Inferior parietal cortex (tissue), 1 donor: Measurements from ENCODE around the gene MAPKAPK2.

Experiments used
- DNase-seq: peaks from one replicate; pipeline ENCODE4 v3.0.0-alpha.2; 2016; ENCODE audit errors: extremely low spot score

The MAPKAPK2 gene

DNA sequence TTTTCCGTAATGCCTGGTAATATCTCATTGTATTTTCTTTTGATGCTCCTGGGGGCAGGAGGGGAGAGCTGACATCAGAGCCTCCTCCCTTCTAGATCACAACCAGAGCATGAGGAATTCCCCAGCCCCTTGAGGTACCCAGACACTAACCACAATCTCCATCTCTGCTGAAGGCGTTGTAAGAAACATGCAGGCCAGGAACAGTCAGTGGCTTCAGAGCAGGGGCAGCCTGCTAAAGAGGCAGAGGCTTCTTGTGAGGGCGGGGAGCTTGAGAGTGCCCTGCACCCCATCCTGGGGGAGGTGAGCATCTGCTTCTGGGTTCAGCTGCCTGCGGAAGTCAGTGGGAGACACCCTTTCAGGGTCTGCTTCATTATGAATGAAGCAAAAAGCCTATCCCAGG, 19.0 kb downstream of the MAPKAPK2 start:
- no peak for DNase-seq

DNA sequence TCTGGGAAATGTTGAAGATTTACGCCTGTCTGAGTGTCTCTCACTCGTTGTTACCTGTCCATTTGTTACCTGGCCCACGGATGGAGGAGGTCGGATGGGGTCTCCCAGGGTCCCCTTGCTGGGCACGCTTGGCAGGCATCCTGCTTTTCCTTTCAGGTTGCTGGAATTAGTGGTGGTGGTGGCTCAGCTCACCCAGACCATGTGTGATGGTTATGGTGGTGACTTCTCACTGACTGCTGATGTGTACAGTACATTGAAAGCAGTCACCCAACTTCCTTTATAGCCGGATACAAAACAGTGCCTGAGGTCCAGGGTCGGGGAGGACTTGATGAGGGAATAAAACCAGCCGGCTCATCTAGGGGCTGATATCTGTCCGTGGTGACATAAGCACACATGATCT, 19.5 kb downstream of the MAPKAPK2 start:
- DNase-seq, result no peak

DNA sequence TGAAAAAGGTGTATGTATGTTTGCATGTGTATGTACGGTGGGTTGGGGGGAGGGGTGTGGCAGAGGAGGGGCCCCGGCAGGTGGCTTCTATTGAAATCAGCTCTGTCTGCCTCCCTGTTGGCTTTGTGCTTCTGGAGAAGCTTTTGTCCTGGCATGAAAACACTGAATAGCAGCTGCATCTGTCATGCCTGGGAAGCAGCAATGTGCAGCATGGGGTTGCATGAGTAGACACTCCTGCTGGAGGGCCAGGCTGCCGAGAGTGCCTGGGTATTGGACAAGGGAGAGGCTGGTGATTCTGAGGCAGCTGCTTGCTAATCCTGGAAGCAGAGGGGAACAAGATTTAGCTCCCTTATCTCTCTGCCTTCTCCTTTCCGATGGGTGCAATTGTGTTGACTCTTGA, 20.5 kb downstream of the MAPKAPK2 start:
- DNase-seq, result no peak

DNA sequence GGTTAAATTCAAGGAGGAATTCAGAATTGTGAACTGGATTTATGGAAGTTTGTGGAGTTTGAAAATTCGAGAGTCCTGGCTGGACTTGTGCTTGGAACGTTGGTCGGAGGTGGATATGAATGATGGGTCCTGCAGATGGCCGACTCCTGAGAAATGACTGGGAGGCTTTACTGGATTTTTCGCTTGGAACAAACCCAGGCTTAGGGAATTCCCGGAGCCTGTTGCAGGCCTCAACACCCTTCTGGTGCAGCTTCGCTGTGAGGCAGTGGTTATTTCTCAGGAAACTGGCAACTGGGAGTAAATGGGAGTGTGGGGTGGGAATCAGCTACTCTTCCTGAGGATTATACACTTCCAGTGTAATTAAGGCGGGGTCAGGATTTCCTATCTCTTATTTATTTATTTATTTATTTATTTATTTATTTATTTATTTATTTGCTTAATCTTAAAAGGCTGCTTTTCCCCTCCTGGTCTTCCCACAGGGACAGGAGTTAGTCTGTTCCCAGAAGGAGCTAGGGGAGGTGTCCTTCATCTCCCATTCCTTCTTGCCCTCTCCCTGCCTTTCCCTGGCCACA, 21.1 kb downstream of the MAPKAPK2 start:
- DNase-seq, result no peak

DNA sequence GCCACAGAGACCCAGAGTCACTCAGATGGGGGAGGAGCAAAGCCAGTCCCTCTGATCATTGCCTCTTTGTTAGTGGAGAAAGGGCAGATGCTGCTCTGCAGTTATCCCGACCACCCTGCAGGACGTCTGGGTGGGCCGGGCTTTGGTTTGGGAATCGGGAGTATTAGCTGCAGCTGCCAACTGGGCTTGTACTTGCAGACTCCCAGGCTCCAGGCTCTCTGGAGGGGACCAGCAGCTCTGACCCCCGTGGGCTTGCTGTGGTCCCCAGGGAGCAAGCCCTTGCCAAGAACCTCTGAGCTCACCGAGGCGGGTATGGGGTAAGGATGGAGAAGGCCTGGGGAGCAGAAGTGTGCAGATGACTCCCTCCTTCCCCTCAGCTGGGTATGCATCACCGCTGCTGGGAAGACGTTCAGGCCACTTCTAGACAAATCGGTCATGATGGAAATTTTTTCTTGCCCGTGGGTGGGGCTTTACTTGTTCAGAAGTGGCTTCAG, 21.6 kb downstream of the MAPKAPK2 start:
- DNase-seq, result no peak

DNA sequence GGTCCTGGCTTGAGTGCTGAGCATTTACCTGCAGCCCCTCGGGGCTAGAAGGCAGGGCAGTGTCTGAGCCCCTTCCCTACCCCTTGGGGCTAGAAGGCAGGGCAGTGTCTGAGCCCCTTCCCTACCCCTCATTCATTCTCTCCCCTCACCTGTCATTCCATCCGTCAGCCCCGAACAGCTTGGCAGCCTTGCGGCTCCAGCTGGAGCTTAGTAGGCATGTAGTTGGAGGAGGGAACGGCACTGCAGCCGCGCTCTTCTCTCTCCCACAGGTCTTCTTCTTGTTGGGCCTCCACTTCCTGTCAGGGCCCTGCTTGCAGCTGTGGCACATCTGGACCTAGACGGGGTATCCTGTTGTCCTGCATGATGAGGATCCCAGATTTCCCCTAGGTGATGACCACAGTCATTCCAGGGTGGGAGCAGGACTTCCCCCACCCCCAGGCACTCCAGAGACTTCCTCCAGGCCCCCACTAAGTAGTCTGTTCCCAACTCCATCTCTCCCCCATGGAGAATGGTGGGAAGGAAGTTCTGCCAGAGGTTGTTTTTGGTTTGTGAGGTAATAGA, 22.2 kb downstream of the MAPKAPK2 start:
- DNase-seq, result no peak

DNA sequence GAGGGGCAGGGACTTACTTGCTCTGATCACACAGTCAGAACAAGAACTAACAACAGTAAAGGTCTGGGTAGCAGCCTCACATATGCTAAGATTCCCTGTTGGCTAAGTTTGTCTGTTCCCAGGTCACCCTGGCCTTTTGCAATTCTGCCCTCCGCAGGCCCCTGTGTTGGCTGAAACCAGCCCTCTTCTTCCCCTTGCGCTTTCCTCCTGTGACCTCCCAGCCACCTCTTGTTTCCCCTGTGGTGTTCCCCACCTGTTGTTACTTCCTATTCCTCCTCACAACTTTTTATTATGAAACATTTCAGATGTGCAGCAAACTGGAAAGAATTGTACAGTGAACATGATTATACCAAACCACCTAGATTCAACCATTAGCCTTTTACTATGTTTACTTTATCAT, 23.4 kb downstream of the MAPKAPK2 start:
- no peak for DNase-seq

DNA sequence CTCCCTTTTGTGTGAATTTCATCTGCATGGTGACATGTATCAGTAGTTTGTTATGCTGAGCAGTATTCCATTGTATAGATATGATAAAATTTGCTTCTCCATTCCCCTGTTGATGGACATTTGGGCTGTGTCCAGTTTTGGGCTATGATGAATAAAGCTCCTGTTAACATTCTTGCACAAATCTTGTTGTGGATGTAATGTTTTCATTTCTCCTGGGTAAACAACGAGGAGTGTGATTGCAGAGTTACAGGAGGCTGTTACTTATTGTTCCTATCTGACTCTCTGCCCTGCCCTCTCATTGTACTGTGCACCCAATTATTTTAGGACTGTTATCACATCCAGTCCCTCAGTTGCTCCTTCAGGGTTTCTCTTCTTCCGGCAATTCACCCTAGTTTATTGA, 24.2 kb downstream of the MAPKAPK2 start:
- no peak for DNase-seq

DNA sequence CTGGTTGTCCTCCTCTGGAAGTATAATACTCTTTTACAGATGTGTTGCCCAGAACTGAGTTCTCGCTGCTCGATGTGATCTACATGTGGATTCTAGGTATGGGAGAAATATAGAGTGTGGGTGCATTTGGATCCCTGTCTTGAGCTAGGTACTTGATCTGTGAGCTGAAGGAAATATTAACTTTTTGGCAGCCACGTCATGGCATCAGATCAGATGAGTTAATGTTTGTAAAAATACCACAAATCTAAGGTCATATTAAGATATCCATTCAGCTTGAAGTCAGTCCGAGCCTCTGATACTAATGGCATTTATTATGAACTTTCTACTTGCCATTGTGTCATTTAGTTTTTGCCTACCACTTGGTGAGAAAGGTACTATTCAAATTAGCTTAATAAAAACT, 24.6 kb downstream of the MAPKAPK2 start:
- DNase-seq, result no peak

DNA sequence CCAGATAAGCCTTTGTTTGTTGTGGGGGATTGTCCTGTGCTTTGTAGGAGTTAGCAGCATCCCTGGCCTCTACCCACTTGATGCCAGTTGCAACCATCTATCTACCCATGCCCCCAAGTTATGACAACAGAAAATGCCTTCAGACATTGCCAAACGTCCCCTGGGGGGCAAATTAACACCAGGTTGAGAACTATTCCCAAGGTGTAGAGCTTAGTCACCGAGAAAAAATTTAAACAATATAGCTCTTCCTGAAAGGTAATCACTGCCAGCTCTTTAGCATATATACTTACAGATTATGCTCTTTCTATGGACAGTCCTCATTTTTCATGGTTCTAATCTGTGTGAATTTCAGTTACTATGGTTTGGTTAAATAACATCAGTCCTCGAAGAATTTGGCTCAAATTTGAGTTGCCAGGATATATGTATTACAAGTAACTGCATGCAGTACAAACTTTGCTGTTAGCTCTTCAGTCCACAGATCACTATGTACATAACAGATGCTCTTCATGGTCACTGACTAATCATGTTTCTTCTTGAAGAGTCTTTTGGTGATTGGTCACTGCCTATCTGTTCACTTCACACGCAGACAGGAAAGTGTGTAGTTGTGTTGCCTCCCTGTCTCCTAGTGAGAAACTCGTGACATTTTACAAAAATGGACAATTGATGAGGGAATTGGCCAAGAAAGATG, 25.2 kb downstream of the MAPKAPK2 start:
- DNase-seq, result no peak

DNA sequence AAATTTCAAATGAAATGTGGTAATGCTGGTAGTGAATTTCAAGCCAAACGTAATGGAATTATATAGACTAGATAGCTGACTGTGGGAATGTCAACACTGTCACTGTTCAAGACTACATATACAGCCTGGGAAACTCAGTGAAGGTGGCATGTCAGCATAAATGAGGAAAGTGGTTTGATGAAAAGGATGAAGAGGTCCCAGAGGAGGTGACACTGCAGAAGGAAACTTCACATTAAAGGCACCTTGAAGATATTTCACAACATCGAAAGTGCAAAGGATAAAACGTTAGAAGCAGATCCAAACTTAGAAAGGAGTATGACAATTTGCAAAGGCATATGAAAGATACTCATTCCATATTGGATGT, 25.7 kb downstream of the MAPKAPK2 start:
- no peak for DNase-seq

DNA sequence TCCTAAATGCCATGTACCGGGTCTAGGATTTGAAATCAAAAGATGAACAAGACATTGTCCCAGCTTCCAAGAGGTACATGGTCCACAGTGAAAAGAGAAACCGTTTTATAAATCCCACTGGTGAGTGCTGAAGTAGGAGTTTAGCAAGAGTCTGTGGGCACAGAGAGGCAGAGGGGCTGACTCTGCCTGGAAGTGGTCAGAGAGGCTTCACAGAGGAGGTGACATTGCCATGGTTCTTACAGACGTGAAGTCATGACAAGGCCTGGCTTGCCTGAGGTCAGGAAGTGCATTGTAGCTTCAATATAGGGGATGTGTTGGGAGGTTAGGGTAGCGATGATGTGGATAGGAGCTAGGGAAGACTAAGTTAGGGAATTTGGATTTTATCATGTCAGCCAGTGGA, 28.4 kb downstream of the MAPKAPK2 start:
- DNase-seq, result no peak

DNA sequence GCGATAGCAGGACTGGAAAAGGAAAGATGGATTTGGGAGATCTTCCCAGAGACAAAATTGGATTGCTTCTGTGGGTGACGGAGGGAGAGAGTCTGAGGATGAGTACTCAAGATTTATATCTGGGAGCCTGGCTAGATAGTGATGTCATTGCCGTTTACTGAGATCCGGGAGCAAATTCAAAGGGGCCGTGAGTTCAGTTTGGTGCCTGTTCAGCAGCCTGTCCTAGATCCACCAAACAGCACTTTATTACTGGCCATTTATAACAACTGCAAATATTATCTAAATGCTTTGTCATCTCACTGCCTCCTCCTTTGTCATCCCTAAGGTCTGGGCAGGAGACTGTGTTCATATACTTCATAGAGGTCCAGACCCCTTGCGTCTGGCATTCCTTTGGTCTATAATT, 29.2 kb downstream of the MAPKAPK2 start:
- no peak for DNase-seq

DNA sequence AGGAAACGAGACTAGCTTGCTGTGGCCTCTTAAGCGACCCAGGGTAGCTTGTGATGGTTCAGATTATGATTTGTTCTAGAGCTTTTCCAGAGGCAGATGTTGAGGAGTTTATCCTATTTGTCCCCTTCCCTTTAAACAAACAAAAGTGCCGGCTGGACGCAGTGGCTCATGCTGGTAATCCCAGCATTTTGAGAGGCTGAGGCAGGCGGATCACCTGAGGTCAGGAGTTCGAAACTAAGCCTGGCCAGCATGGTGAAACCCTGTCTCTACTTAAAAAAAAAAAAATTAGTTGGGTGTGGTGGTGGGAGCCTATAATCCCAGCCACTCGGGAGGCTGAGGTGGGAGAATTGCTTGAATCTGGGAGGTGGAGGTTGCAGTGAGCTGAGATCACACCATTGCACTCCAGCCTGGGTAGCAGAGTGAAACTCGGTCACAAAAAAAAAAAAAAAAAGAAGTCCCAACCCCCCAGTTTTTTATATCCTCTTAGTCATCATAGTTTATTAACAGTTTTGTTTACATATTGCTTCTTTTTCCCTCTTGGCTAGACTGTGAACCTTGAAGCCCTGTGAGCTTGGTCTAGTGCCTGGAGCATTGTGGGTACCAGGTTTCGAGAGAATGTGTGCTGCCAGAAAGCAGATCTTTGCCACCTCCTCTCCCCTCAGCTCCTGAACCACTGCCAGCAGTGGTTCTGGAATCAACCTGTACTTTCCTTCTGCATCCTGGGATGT, 29.8 kb downstream of the MAPKAPK2 start:
- no peak for DNase-seq

DNA sequence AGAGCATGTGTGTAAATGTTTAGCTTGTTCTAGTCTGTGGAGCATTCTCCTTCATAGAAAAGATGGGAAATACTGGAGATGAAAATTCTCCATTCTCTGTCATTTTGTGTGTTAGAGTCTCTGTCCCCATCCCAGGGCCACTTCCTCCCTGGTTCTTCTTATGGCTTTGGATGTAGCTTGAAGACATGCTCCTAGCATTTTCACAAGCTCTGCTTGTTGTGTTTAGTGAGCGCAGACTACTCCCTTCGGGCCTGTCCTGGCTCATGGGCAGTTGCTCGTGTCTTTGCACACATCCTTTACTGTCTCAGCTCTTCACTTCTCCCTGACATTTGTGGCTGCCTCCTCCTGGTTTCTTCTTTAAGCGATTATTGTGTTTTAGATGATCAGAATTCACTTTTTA, 30.4 kb downstream of the MAPKAPK2 start:
- no peak for DNase-seq

DNA sequence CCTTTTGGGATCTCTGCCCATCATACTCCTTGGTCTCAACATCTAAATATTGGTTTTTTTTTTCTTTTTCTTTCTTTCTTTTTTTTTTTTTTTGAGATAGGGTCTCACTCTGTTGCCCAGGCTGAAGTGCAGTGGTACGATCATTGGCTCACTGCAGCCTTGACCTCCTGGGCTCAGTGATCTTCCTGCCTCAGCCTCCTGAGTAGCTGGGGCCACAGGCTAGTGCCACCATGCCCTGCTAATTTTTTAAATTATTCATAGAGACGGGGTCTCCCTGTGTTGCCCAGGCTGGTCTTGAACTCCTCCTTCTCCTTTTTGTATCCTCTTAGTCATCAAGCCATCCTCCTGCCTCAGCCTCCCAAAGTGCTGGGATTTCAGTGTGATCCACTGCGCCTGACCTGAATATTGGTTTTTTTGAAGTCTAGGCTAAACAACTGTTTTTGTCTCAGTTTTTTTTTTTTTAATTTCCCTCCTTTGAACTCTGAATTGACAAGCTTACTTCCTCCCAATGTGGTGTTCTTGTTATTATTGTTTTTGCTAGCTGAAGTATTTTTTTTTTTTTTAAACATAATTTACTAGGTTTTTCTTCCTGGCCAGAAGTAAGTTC, 30.9 kb downstream of the MAPKAPK2 start:
- no peak for DNase-seq

DNA sequence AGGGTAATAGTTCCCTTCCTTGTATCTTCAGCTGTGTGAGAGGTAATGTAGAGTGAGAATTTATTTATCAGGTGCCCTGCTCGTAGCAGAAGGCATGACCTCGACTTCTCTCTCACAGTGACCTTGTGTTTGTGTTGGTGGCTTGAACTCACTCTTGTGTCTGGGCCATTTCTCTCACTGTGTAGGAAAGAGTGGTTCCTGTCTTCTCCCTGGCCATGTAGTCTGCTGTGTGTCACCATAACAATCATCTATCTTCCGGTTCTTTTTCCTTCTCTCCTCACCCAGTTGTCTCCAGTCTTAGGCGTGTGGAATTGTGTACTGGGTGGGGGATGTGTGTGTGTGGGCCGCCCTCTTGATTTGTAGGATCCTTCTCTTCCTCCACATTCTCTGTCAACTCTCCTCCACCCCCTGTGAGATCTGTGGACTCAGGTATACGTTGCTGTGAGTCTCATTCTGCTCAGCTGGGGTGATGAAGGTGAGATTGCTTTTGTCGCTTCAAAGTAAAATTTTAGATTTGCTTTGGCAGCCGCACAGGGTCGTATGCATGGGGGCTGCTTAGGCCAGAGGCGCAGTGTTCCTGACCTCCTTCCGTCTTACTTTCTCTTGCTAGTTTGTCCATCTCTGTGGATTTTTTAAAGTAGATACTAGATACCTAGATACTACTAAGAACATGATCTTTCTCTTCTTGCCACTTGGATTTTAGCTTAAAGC, 31.6 kb downstream of the MAPKAPK2 start:
- DNase-seq, result no peak

DNA sequence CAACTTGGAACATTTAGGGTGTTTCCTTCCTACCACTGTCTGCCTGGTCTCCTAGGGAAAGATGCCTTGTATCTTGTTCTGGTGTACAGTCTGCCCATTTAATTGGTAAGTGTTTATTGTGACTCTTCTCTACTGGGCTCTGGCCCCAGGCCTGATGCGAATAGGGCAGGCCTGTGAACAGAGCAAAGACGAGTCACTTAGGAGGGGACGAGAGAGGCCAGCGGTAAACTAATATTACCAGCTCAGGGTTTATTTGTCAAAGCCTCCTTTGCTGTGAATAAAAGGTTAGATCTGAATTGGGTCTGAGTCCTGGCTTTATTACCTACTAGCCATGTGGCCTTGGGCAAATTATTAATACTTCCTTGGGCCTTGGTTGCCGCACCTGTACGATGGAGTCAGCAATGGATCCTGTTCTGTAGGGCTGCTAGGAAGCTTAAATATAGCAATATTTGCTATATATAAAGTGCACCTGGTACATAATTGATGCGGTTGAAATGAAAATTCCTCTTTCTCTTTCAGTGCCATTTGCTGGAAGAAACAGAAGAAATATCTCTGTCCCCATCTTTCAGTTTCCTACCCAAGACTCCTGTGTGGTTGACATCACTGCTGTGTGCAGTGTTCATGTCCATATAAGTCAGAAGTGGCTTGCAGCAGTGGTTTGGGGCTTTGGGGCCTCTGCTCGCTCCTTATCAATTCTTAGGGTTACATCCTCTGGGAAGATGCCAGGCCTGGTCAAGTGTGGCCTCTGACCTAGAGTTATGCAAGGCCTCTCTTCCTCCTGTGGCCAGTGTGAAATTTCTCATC, 32.4 kb downstream of the MAPKAPK2 start:
- peak; percentile 66 for DNase-seq

DNA sequence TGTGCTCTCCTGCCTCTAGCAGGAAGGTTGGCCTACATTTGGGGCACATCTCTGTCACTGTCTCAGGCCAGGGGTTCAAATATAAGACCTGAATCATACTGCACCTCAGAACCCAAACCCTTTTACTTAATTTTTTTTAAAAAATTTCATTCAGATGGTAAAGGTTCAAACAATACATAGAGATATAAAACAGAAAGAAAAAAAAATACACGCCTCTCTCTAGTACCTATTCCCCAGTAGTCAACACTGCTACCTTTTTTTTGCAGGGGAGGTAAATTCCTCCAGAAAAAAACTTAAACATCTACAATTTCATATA, 32.9 kb downstream of the MAPKAPK2 start:
- DNase-seq, result no peak

DNA sequence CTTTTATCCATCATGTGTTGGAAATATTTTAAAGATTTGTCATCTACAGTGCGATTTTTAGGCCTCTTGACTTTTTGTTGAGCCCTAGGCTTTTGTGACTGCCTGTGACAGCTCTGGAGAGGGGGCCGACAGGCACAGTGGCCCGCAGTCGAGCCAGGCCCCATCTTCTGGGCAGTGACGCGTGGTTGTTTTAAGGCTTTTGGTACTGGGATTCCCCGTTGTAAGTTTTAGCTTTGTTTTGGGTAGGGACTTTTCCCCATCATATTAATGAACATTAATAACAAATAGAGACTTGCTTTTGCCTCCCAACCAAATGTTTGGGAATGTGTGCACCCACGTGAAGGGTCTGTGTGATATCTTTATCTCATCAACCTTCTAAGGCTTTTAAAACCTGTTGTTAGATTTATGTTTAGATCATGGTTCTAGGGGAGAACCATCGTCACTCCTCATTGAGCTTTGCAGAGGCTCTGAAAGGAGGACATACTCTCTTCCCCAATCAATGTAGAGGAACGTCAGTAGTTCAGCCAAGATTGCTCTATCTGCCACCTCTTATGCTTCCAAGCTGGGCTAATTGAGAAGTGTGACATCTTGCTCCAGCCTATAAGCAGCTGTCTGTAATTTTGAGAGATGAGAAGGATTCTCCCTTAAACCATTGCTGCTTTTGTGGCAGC, 34.6 kb downstream of the MAPKAPK2 start:
- no peak for DNase-seq

DNA sequence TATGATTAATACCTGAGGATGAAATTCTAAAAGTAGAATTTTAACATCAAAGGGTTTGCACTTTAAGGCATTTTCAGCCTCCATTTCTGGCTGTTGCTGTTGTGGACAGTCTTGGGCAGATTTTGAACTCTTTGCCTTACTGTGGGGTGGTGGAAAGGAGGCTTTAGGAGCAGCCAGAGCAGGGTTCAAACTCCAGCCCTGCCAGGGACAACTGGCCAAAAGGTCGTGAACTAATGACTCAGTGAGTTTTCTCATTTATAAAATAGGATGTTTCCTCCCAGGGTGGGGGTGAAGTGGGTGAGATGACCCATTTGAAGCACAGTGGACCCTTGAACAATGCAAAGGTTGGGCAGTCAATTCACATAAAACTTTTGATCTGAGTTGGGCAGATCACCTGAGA, 36.7 kb downstream of the MAPKAPK2 start:
- DNase-seq, result no peak
